HG03439 (cell line): Measurements from ENCODE around the gene FXYD7.

Source experiments
- ATAC-seq: cut with Tn5 transposase; IDR thresholded peaks from one replicate; pipeline ENCODE4 v1.9.1; 2021; ENCODE audit warnings: mild to moderate bottlenecking, moderate library complexity; ENCODE audit not compliant: unreplicated experiment

The FXYD7 gene

DNA sequence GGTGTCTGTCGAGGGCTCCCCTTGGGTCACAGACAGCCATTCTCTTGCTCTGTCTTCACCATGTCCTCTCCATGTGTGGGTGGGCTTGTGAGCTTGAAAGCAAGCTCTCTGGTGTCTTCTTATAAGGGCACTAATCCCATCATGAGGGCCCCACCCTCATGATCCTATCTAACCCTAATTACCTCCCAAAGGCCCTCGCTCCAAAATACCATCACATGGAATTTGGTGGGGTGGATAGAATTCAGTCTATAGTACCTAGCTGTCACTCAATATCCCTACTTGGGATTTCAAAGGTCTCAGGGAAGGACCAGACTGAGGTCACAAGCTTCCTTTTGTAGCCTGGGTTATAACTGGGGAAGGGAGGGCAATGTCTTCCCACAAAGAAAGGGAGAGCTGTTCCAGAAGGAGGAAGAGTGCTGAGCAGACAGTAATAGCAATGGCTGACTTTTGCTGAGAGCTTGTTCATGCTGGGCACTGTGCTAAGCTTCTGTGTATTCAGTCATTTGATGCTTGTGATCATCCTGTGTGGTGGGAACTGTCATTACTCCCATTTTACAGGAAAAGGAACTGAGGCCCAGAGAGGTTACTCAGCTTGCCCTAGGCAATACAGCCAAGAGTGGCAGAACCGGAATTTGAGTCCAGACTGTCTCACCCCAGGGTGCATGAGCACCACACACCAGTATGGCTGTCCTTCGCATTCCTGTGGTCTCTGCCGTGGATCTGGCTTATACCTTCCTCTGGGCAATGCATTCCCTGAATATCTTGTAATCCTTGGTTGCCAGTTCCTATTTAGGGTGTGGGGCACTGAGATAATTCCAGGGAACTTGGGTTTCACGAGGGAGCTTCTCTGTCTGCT, 19.6 kb downstream of the FXYD7 start:
- ATAC-seq: no peak

DNA sequence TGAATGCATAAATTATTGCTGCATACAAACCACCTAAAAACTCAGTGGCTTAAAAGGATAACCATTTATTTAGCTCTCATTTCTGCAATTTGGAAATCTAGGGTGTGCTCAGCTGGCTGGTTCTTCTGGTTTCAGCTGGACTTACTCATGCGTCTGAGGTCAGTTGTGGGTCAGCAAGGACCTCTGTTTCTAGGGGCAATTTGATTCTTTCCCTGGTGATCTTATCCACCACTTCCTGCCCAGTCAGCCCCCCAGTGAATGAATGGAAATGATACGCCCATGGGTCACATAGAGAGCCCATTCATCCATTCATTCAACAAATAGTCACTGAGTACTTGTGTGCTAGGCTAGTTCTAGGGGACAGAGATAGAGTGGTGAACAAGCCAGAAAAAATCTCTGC, 21.4 kb downstream of the FXYD7 start:
- no peak for ATAC-seq

DNA sequence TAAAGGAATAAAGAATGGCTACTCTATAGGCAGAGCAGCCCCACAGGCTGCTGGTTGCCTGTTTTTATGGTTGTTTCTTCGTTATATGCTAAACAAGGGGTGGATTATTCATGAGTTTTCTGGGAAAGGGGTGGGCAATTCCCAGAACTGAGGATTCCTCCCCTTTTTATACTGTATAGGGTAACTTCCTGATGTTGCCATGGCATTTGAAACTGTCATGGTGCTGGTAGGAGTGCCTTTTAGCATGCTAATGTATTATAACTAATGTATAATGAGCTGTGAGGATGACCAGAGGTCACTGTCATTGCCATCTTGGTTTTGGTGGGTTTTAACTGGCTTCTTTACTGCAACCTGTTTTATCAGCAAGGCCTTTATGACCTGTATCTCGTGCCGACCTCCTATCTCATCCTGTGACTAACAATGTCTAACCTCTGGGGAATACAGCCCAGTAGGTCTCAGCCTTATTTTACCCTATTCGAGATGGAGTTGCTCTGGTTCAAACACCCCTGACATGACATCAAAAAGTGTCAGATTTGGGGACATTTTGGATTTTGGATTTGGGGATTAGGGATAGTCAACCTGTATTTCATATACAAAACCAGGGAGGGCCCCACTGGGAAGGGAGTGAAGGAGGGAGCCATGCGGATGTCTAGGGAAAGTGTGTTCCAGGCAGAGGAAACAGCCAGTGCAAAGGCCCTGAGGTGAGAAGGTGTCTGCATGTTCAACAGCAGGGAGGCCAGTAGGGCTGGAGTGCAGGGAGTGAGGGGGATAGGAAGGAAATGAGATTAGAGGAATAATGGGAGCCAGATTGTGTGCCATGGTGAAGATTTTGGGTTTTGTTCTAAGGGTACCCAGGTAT, 22.4 kb downstream of the FXYD7 start:
- ATAC-seq: no peak

DNA sequence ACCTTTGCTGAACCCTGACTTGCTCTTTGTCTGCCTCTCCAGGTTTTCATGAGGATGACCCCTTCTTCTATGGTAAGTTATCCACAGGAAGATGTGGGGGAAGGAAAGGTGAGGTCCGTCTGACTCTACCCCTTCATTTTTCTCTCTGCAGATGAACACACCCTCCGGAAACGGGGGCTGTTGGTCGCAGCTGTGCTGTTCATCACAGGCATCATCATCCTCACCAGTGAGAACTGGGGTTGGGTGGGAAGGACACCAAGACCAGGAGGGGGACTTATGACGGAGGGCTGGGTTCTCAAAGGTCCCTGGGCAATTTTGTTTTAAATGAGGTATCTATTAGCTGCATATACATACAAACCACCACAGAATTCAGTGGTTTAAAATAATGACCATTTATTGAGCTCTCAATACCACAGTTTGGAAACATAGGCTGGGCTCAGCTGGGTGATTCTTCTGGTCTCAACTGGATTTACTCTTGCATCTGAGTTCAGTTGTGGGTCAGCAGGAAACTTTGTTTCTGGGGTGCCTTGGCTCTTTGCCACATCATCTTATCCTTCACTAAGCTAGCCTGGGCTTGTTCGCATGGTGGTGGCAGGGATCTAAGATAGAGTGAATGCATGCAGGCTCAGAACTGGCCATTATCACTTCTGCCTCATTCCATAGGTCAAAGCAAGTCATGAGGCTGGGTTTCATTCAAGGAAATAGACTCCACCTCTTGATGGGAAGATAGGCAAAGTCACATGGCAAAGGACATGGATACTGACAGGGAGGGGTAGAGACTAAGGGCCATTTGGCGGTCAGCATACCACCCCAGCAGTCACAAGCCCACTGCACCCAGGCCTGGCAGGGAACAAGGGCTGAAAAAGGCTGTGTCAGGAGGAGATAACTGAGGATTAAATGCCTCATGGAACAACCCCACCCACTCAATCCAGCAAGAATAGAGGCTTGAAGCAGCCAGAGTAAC, 23.3 kb downstream of the FXYD7 start:
- ATAC-seq: no peak

DNA sequence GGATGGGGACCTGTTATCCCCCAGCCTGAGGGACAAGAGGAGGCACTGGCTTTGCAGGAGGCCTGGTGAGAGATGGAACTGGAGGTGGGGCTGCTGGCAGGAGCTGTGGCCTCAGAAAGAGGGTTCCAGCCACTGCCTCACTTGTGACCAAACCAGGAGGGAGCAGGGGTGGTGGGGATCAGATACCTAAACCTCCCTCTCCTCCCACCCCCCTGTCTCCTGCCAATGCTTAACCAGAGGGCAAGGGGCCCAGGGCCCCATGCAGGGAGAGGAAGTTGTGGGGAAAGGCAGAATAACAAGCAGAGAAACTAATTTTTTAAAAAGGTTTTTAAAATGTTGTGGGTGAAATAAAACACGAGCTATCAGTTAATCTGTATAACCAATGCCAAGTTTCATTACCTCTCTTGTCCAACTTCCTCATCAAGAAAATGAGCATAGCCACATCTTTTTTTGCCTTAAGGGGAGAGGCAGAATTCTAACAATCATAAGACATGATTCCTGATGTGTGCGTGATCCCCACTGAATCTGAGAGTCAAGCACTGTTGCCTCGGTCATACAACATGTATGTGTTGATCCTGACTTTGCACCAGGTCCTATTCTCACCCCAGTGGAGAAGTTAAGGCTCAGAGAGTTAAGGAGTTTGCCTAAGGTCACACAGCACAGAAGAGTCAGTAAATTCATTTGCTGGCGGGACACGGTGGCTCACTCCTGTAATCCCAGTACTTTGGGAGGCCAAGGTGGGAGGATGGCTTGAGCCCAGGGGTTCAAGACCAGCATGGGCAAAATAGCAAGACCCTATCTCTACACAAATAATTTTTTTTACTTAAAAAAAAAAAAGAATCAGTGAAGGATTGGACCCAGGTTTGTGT, 24.4 kb downstream of the FXYD7 start:
- ATAC-seq: no peak

DNA sequence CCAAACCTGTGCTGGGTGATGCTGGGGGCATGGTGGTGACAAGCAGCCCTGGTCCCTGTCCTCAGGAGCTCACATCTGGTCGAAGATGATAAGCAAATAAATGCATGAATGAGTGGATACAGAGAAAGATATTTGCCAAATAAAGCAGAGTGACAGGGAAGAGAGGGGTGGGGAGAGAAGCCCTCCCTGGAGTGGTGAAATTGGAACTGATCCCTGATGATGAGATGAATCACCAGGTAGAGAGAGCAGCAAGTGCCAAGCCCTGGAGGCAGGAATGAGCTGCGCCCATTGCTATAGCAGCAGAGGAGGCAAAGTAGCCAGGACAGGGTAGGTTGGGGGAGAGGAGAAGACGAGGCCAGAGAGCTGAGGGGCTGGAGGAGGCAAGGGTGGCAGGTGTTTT, 25.1 kb downstream of the FXYD7 start:
- no peak for ATAC-seq

DNA sequence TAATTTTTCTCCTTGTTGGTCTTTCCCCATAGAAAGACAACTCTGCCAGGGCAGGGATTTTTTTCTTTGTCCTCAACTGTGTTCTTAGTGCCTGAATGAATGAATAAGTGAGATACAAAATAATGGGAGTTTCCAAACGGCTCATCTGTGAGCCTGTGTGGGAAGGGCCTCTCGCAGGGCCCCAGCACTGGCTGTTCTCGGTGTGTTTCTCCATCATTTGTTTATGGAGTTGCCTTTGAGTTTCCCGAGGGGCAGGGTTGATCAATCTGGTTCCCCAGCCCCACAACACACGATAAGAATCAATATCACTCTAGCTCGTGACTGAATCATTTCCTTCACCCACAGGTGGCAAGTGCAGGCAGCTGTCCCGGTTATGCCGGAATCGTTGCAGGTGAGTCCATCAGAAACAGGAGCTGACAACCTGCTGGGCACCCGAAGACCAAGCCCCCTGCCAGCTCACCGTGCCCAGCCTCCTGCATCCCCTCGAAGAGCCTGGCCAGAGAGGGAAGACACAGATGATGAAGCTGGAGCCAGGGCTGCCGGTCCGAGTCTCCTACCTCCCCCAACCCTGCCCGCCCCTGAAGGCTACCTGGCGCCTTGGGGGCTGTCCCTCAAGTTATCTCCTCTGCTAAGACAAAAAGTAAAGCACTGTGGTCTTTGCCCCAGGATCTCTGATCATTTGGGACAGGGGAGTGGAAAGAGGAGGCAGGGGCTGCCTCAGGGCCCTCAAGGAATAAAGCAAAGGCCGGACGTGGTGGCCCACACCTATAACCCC, 26.4 kb downstream of the FXYD7 start:
- ATAC-seq: no peak

DNA sequence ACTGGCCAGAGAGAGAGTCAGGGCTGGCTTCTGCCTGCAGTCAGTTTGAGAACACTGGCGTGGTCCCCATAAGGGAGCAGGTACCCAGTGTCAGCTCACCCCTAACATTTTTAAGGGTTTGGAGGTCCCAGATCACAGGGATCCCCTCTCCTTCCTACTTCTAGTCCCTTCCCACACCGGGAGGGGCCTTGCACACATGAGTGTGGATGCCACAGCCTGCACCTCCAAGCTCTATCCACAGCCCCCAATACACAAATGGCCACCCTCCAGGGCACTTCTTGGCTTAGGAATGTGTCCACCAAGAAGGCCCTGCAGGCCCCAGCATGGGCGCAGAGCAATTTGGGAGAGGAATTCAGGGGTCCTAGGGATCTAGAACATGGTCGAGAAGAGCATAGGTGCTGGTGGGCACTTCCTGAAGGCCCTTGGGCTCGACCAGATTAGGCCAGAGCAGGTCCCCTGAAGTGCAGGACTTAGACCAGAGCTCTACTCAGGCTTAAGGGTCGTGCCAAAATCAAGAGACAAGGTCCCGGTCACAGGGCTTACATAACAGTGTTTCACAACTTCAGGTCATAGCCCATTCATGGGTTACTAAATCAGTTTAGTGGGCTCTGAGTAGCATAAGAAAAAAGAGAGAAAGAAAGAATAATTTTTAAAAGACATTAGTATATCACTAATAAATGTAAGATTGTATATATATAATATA, 27.5 kb downstream of the FXYD7 start:
- ATAC-seq: no peak

DNA sequence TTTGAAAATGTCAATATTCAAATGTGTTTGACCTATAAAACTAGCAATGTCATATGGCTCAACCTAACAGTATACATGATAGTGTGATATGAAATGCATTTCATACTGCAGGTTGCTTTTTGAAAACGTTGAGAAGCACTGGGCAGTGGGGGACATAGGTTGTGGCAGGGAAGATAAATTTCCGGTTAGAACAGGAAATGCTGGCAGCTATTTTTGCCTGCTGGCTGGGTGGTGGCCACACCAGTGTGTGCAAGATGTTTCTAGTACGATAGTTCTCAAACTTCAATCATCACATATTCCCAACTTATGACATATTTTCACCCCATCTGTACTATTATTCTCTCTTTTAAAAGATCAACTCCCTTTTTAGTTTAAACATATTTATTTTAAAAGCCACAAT, 28.7 kb downstream of the FXYD7 start:
- no peak for ATAC-seq

DNA sequence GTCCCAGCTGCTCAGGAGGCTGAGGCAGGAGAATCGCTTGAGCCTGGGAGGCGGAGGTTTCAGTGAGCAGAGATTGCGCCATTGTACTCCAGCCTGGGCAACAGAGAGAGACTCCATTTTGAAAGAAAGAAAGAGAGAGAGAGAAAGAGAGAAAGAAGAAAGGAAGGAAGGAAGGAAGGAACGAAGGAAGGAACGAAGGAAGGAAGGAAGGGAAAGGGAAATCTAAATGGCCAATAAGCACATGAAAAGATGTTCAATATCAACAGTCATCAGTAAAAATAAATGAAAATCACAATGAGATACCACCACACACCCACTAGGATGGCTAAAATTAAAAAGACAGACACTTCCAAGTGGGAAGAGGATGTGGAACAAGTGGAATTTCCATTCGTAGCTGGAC, 31.2 kb downstream of the FXYD7 start:
- no peak for ATAC-seq

DNA sequence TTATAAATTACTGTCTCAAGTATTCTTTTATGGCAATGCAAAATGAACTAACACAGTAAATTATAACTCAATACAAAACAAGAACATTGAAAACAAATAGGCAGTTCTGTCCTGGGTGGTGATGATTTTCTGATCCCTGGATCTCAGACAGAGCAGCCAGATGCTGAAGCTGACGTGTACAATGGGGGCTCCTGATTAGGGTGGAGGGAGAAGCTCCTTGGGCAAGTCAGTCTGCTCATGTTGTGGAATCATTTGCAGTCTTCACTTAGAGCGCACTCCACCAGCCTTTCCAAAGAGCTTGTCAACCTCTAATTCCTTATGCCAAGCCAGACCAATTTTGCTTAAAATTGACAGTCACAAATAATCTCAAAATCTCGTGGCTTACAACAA, 33.1 kb downstream of the FXYD7 start:
- no peak for ATAC-seq

DNA sequence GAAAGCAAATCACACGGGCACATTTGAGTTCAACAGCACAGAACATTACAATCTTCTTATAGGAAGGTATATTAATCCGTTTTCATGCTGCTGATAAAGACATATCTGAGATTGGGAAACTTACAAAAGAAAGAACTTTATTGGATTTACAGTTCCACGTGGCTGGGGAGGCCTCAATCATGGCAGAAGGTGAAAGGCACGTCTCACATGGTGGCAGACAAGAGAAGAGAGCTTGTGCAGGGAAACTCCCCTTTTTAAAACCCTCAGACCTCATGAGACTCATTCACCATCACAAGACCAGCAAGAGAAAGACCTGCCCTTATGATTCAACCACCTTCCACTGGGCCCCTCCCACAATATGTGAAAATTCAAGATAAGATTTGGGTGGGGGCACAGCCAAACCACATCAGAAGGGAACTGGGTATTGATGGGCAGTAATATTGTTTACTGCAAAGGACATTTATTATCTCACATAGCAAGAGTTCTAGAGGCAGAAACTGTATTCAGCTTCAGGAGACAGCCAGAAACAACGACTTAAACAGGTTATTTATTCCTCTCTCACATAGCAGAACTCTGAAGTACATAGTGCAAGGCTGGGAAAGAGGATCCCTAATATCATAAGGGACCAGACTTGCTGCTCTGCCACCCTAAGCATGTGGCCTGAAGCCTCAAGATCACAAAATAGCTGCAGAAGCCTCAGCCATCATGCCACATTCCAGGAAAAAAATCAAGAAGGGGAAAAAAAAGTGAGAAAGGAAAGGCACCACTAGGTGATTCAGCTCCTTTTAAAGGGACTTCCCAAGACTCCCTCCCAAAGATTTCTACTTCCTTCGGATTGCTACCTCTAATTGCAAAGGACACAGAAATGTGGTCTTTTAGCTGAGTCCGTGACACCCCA, 34.6 kb downstream of the FXYD7 start:
- no peak for ATAC-seq

DNA sequence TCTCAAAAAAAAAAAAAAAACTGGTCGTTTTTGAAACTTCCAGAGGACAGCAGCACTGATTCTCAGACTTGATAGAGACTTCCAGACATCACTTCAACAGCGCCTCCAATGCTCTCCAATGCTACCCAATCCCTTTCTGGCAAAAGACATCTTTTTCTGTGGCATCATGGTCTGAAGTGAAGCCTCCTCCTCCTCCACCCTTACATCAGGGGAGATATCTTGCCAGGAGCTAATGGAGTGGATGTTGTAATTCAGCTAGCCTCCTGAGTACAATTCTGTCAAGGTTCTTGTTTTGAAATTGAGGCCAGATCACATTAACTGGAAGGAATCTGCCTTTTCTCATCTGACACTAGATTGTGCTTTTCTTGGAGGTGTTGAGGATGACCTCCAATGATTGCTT, 35.6 kb downstream of the FXYD7 start:
- ATAC-seq: no peak

DNA sequence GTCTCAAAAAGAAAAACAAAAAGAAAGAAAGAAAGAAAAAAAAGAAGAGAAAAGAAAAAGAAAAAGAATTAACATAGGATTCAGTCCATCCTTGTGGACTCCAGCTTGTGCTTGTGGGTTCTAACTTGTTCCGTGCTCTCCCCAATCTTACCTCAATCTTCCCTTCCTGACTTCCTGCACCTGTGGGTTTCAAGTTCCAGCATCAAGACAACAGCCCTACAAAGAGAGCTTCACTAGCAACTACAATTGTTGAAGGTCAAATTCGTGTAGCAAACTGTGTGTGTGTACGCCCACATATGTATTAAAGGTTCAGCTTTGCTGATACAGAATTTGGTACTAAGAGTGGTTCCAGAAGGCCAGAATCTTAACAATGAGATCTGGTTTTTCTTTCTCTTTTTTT, 36.8 kb downstream of the FXYD7 start:
- no peak for ATAC-seq

DNA sequence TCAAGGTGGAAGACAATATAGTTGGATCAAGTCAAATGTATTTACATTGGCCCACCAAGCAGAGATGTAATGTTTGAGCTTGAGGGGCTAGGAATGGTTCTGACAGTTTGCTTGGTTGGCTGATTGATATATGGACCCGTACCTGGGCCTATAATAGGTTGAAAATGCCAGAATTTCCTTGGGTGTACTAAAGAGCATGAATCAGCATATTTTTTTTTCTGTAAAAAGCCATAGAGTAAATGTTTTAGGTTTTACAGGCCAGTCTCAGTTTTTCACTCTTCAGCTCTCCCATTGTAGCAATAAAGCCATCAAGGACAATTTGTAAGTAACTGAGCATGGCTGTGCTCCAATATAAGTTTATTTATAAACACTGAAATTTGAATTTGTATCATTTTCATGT, 38.3 kb downstream of the FXYD7 start:
- no peak for ATAC-seq

DNA sequence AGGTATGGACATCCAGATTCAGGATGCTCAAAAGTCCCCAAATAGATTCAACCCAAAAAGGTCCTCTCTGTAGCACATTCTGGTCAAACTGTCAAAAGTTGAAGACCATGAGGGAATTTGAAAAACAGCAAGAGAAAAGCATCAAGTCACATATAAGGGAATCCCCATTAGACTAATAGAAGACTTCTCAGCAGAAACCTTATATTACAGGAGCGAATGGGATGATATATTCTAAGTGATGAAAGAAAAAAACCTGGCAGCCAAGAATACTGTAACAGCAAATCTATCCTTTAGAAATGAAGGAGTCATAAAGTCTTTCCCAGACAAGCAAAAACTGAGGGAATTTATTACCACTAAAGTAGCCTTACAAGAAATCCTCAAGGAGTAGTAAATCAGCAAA, 41.2 kb downstream of the FXYD7 start:
- no peak for ATAC-seq

DNA sequence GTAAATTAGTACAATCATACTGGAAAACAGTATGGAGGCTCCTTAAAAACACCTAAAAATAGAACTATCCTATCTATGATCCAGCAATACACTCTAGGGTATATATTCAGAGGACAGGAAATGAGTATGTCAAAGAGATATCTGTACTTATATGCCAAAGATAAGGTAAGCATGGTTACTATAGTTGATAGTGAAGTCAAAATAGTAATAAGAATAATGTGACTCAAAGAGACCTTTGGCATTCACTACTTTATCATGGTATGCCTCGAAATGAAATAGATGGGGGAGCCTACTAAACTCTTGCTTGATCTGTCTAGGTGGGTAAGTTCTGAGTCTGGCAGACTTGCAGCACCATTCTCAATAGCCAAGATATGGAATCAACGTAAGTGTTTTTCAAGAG, 41.8 kb downstream of the FXYD7 start:
- ATAC-seq: no peak
